Peyer's patch (tissue), 4 donors: ENCODE data around the gene RNU1-1.
"Not testable (repeated sequence)": the region's sequence is repeated elsewhere in the genome, so short reads cannot be mapped to it uniquely, and the experiment has no call there.

Source experiments
- CTCF ChIP-seq, 6 experiments: fragments of 450-650 bp in 4 of 6; fragments of 200-600 bp in 2 of 6; sonication (generic) in 1 of 6; IDR thresholded peaks; one replicate each; pipeline ENCODE4 v1.5.1; 2017 to 2019; ENCODE audit warnings: antibody characterized with exemption in 6 of 6, mild to moderate bottlenecking in 3 of 6, moderate library complexity in 1 of 6
- POLR2A ChIP-seq, 2 donors: fragments of 450-650 bp; IDR thresholded peaks; one replicate each; pipeline ENCODE4 v1.5.1; 2017; ENCODE audit warnings: antibody characterized with exemption in 2 of 2, mild to moderate bottlenecking in 2 of 2, moderate library complexity in 2 of 2

DNA sequence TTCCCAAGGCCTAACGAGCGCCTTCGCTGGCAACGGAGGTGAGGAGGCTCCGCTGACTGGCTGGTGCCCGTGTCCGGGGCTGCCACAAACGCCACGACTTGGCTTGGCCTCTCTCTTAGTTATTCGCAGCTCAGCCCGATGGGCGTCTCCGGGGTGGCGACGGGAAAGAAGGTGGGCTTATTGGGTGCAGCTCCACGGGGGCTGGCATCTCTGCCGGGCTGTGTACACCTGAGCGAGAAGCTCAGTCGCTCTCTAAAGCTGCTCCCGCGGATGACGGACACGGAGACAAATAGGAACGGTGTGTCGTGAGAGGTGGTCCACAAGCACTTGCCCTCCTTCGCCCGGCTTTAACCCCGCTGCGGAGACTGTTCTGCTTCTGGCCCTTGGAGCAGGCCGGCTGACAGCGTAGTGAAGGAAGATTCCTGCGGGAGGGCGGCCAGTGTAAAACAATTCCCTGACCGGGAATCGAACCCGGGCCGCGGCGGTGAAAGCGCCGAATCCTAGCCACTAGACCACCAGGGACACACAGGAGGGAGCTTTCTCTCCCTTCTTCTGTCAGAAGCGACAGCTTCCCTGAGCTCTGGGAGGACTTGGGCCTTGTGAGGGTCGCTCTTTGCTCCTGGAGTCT is 20.9 kb upstream of the RNU1-1 start:
- not testable (repeated sequence) for TF ChIP-seq CTCF, POLR2A (IDR thresholded peaks at IDR 0.05)
